Nephron (organoid): ENCODE data around the gene SMARCA2.

Experiments used
- H3K27ac Mint-ChIP-seq, 3 experiments: 2 replicates each; pipeline ENCODE4 v1.8.0; 2020; ENCODE audit warnings: mixed read lengths in 3 of 3, mild to moderate bottlenecking in 2 of 3, moderate library complexity in 1 of 3
- H3K27me3 Mint-ChIP-seq: 2 replicates; pipeline ENCODE4 v1.8.0; 2021; ENCODE audit warnings: low read depth, mild to moderate bottlenecking, moderate library complexity, mixed read lengths
- H3K36me3 Mint-ChIP-seq: 2 replicates; pipeline ENCODE4 v1.8.0; 2020; ENCODE audit warnings: low read depth, mixed read lengths
- H3K4me1 Mint-ChIP-seq: 2 replicates; pipeline ENCODE4 v1.8.0; 2020; ENCODE audit warnings: mixed read lengths
- H3K4me3 Mint-ChIP-seq, 3 experiments: 2 replicates each; pipeline ENCODE4 v1.8.0; 2020; ENCODE audit warnings: mild to moderate bottlenecking in 3 of 3, mixed read lengths in 3 of 3, moderate library complexity in 2 of 3
- H3K9me3 Mint-ChIP-seq: 2 replicates; pipeline ENCODE4 v1.8.0; 2020; ENCODE audit warnings: mixed read lengths
- TF ChIP-seq, protein P1 (sequence below), 3 experiments: fragments of 200-600 bp; sonication (generic); IDR thresholded peaks; one replicate each; pipeline ENCODE4 v1.5.0; 2021; ENCODE audit warnings: antibody characterized with exemption in 3 of 3; ENCODE audit not compliant: unreplicated experiment in 3 of 3

Gene SMARCA2

DNA sequence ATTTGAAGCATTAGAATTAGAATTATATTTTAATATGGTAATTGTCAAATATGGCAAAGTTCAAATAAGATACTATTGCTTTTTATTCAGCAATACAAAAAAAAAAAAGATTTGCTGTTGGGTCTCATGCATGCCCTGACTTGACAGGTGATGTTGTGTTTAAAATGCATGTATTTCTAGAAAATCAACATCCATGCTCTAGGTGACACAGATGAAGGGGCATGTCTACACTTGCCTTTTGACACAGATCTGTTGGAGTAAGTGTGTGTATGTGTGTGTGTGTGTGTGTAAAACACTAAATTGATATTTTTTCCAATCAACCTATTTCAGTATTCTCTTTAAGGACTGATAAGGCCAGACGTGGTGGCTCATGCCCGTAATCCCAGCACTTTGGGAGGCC is 38.1 kb upstream of the SMARCA2 start:
- Mint-ChIP-seq H3K27me3 (no peaks in the 10 kb centered on the region), H3K4me1 (peaks cover 38% of the 10 kb centered on the region), H3K9me3 (peaks cover 10% of the 10 kb centered on the region), H3K36me3 (no peaks in the 10 kb centered on the region), H3K27ac (no peak overlapping the region), H3K4me3 (no peak overlapping the region)
- TF ChIP-seq, protein P1, sequence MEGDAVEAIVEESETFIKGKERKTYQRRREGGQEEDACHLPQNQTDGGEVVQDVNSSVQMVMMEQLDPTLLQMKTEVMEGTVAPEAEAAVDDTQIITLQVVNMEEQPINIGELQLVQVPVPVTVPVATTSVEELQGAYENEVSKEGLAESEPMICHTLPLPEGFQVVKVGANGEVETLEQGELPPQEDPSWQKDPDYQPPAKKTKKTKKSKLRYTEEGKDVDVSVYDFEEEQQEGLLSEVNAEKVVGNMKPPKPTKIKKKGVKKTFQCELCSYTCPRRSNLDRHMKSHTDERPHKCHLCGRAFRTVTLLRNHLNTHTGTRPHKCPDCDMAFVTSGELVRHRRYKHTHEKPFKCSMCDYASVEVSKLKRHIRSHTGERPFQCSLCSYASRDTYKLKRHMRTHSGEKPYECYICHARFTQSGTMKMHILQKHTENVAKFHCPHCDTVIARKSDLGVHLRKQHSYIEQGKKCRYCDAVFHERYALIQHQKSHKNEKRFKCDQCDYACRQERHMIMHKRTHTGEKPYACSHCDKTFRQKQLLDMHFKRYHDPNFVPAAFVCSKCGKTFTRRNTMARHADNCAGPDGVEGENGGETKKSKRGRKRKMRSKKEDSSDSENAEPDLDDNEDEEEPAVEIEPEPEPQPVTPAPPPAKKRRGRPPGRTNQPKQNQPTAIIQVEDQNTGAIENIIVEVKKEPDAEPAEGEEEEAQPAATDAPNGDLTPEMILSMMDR (IDR thresholded peaks at IDR 0.05; ENCODE audit: unreplicated experiment in 3 of 3): no peak

DNA sequence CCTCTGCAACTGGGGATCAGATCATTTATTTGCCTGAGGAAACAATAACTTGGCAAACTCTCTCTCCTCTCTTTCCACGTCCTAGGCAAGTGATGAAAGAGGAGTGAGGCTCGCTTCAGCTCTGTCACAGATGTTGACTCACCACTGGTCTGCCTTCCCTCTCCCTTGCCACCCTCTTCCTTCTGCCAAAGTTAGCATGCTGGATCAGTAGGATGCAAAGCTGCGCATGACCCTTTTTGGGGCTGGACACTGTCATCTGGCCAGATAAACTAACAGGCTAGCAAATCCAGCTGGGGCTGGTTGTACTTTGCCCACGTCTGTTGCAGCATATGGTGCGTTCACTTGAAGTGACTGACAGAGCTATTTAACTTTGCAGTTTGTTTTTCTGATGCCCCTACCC is 36.2 kb upstream of the SMARCA2 start:
- TF ChIP-seq, protein P1 (IDR thresholded peaks at IDR 0.05; ENCODE audit: unreplicated experiment in 3 of 3): no peak

DNA sequence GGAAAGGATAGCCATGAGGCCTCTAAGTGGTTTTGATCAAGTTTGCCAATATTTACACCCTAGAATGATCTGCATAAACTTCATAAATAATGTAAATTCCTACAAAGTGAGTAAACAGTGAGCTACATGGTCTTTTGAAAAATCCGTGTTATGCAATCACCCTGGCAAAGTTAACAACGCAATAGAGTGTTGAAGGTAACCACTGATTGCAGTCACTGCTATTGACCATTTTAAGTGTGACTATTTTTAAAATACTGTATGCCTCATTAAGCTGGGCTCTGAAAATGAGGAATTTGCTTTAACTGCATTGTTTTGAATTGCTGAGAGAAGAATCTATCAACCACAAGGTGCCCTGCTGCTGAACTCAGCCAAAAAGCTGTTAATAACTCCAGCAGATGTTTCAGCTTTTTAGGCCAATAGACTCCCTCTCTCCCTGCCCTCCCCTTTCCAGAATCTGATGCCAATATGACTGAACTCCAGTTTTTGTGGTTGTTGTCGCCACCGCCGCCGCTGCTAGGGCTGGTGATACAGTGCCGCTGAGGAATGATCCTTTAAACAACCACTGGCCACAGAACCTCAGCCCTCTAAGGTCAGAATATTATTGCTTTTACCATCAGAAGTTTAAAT is 35.3 kb upstream of the SMARCA2 start:
- Mint-ChIP-seq H3K27me3 (no peaks in the 10 kb centered on the region), H3K4me3 (peak overlapping the region in 2 of 3 experiments; percentile 40 to 55), H3K27ac (peak overlapping the region; percentile 18 to 88 (median 51)), H3K9me3 (no peaks in the 10 kb centered on the region), H3K36me3 (no peaks in the 10 kb centered on the region), H3K4me1 (peaks cover 35% of the 10 kb centered on the region)
- TF ChIP-seq, protein P1 (IDR thresholded peaks at IDR 0.05; ENCODE audit: unreplicated experiment in 3 of 3): no peak

More for the DNA sequence above, 36.2 kb upstream of the SMARCA2 start:
- H3K27ac Mint-ChIP-seq: peak overlapping the region in 2 of 3 experiments; percentile 18 to 88
- no peaks in the 10 kb centered on the region for H3K27me3 Mint-ChIP-seq
- no peaks in the 10 kb centered on the region for H3K9me3 Mint-ChIP-seq
- H3K4me1 Mint-ChIP-seq: peaks cover 38% of the 10 kb centered on the region
- H3K4me3 Mint-ChIP-seq: no peak overlapping the region
- no peaks in the 10 kb centered on the region for H3K36me3 Mint-ChIP-seq

DNA sequence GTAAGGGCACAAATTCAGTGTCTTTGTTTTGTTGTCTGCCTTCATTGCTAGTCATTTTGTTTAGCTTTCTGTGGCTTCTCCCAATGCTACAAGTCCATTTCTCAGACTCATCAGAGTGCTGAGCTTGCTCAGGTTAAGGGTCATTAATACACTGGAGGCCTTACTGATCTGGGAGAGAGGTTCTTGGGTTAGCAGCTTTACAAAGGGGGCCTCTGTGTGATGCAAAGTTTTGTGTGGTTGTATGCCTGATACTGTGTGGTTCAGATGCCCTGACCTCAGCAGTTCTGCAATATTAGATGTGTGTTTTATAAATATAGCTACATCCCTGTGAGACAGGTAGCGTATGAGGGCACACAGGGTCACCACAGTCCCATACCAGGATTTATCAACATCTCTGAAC is 34.8 kb upstream of the SMARCA2 start:
- peaks cover 30% of the 10 kb centered on the region for H3K4me1 Mint-ChIP-seq
- H3K27ac Mint-ChIP-seq: peak overlapping the region; percentile 18 to 88 (median 51)
- H3K36me3 Mint-ChIP-seq: no peaks in the 10 kb centered on the region
- peak overlapping the region in 1 of 3 experiments; percentile 55 for H3K4me3 Mint-ChIP-seq
- TF ChIP-seq, protein P1 (IDR thresholded peaks at IDR 0.05; ENCODE audit: unreplicated experiment in 3 of 3): no peak
- no peaks in the 10 kb centered on the region for H3K27me3 Mint-ChIP-seq
- H3K9me3 Mint-ChIP-seq: no peaks in the 10 kb centered on the region

DNA sequence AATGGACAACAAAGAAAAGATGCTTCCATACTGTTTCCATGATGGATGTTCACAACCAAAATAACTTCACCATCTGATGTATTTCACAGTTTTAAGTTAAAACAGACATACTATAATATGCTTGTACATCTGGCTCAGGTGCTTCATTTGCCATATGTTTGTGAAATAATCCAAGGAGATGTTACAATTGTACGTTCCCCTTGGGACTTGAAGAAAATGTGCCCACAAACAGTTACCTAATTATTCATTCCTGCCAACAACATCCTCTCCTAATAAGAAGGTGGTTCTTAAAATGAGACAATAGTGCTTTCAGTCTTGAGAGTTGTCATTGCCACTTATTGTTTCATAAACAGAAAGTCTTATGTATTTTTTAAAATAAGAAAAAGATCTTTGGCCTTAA is 33.1 kb upstream of the SMARCA2 start:
- no peaks in the 10 kb centered on the region for H3K36me3 Mint-ChIP-seq
- TF ChIP-seq, protein P1 (IDR thresholded peaks at IDR 0.05; ENCODE audit: unreplicated experiment in 3 of 3): no peak
- H3K27ac Mint-ChIP-seq: no peak overlapping the region
- no peaks in the 10 kb centered on the region for H3K27me3 Mint-ChIP-seq
- peaks cover 4% of the 10 kb centered on the region for H3K9me3 Mint-ChIP-seq
- H3K4me3 Mint-ChIP-seq: no peak overlapping the region
- peaks cover 28% of the 10 kb centered on the region for H3K4me1 Mint-ChIP-seq

DNA sequence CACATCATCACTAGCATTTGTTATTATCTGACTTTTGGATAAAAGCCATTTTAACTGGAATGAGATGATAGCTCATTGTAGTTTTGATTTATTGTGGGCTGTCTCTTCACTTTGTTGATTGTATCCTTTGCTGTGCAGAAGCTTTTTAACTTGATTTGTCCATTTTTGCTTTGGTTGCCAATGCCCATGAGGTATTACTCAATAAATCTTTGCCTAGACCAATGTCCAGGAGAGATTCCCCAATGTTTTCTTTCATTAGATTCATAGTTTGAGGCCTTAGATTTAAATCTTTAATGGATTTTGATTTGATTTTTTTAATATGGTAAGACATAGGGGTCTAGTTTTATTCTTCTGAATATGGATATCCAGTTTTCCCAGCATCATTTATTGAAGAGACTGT is 28.8 kb upstream of the SMARCA2 start:
- Mint-ChIP-seq H3K9me3 (peaks cover 4% of the 10 kb centered on the region), H3K4me3 (no peak overlapping the region), H3K27me3 (no peaks in the 10 kb centered on the region), H3K36me3 (no peaks in the 10 kb centered on the region), H3K4me1 (no peaks in the 10 kb centered on the region), H3K27ac (no peak overlapping the region)
- TF ChIP-seq, protein P1 (IDR thresholded peaks at IDR 0.05; ENCODE audit: unreplicated experiment in 3 of 3): no peak
